Sciatic nerve (tissue), 2 donors: Measurements from ENCODE around the gene ZBTB11. TPM values are rescaled to one million over a fixed set of nuclear protein-coding genes. Genes with fewer than 3 reads are reported as not detected.
"Not testable (repeated sequence)": the region's sequence is repeated elsewhere in the genome, so short reads cannot be mapped to it uniquely, and the experiment has no call there.

Experiments used
- ATAC-seq: fragments of 200-7000 bp; cut with Tn5 transposase; one replicate; pipeline ENCODE4 v1.9.1; 2020; ENCODE audit warnings: mild to moderate bottlenecking, moderate library complexity
- DNase-seq: peaks from one replicate; pipeline ENCODE4 v3.0.0-alpha.2; 2020; ENCODE audit warnings: low spot score
- intact Hi-C: fragments of 100-400 bp; cut with DNase I; formaldehyde crosslinking; loops from one replicate; pipeline ENCODE4 v1.14.2; 2022
- total RNA-seq: library from RNA; stranded (reverse); fragmentation: NEBNext Ultra II Directional; extraction: Animal tissue kit (Norgen Biotek cat#: 25700); gene quantifications from one replicate; pipeline ENCODE4 v1.2.1, GENCODE V29; 2021
- donor health status: DM: no; HTN: no; CAD: no.
- donor health status: DM: no; HTN: no; CAD: no.

The ZBTB11 gene
- total RNA-seq, 1 donor from 2014 or later, result 23.2 TPM

DNA sequence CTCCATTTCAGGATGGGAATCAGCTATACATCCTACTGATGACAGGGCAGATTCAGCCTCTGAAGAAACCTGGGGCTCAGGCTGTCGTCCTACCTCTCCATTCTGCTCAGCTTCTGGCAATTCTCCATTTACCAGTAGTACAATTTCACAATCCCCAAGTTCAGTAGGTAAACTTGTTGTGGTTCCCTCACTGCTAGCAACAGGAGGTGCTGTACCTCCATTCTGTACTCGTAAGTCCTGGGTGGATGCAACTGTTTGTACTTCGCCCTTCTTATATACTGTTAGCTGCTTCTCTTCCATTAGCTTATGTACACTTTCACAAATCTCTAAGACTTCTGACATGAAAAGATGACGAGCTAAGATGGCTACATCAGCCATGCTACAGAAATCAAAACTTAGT, 11.6 kb downstream of the ZBTB11 start:
- intact Hi-C loops, result no loop called here
- no peak for ATAC-seq
- no peak for DNase-seq

- DNase-seq (no peak), ATAC-seq (no peak)
- intact Hi-C loops, result no loop called here
Observed at GRCh38 chr3:101660714-101661113, 16.2 kb downstream of the ZBTB11 start.

DNA sequence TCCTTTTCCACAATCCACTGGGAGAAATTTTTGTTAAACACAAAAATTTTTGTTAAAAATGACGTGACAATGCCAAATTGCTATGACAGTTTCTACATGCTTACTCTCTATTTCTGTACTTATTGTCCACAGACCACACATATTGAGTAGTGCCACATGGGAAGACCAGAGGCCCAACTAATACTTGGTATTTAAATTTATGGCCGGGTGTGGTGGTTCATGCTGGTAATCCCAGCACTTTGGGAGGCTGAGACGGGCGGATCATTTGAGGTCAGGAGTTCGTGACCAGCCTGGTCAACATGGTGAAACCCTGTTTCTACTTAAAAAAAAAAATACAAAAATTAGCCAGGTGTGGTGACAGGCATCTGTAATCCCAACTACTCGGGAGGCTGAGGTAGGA, 20.3 kb downstream of the ZBTB11 start:
- no peak for DNase-seq
- intact Hi-C loops, result no loop called here
- no peak for ATAC-seq

DNA sequence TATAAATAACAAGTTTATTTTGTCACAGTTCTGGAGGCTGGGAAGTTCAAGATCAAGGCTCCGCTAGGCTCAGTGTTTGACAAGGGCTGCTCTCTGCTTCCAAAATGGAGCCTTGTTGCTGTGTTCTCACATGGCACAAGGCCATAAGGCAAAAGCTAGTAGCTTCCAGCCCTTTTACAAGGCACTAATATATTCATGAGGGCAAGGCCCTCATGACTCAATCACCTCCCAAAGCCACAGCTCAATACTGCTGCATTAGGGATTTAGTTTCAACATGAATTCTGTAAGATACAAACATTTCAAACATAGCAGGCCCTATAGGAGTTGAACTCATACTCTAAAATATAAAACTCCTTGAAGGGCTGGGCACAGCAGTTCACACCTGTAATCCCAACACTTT, 30.2 kb downstream of the ZBTB11 start:
- intact Hi-C loops, result no loop called here
- ATAC-seq, result no peak
- DNase-seq, result no peak

- no peak for DNase-seq
- intact Hi-C loops, result no loop called here
- ATAC-seq, result no peak
Observed at GRCh38 chr3:101643861-101644613, 32.9 kb downstream of the ZBTB11 start.

DNA sequence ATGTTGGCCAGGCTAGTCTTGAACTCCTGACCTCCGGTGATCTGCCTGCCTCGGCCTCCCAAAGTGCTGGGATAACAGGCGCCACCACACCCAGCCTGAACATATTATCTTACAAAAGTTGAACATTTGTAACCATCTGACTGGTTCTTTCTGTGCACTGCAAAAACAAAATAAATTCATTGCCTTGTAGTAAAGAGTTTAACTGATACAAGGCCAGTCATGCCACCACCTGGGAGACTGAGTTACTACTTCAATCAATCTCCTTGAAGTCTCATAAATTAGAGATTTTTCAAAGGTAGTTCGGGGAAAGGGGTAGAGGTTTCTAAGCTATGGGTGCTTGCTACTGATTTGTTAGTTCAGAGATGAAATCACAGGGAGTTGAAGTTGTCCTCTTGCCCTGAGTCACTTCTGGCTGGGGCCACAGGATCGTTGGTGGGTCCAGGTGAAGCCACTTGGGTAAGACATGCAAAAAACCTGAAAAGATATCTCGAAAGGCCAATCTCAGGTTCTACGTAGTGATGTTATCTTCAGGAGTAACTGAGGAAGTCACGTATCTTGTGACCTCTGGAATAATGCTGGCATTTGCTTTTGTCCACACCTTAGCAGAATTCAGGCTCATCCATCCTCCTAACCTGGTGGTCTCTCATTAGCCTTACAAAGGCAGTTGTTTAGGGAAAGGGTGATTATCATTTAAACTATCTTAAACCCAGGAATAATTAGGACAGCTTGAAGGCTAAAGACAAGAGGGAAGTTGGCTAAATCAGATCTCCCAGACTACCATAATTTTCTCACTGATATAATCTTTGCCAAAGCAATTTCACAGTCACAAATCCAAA, 33.7 kb downstream of the ZBTB11 start:
- no peak for ATAC-seq
- intact Hi-C loops, result no loop called here
- no peak for DNase-seq

- no peak for DNase-seq
- intact Hi-C loops, result no loop called here
- ATAC-seq, result no peak
Observed at GRCh38 chr3:101642441-101642840, 34.5 kb downstream of the ZBTB11 start.

- ATAC-seq, intact Hi-C loops, DNase-seq: not testable (repeated sequence)
Observed at GRCh38 chr3:101641397-101642115, 35.4 kb downstream of the ZBTB11 start.

GRCh38 chr3:101640256-101640655, 36.7 kb downstream of the ZBTB11 start:
- intact Hi-C loops, result no loop called here
- ATAC-seq, result no peak

DNA sequence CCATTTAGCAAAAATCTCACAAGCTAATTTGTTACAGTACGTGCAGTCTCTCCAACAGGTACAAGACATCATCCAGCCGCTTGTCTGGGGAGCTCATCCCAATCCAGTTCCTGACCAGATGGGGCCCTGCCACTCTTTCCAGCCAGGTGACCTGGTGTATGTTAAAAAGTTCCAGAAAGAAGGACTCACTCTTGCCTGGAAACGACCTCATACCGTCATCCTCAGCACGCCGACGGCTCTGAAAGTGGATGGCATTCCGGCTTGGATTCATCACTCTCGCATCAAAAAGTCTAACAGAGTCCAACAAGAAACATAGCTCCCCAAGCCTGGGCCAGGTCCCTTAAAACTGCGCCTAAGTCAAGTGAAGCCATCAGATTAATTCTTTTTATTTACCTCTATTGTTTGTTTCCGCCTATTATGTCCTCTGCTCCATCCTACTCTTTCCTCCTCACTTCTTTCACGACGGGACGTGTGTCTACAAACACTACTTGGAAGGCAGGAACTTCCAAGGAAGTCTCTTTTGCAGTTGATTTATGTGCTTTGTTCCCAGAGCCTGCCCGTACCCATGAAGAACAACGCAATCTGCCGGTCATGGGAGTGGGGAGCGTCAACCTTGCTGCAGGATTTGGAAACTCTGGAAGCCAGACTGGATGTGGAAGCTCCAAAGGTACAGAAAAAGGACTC, 37.5 kb downstream of the ZBTB11 start:
- DNase-seq (no peak), ATAC-seq (no peak)
- intact Hi-C loops, result loop anchor here (5.0 kb wide), 1 partner anchor 407 kb away; no protein-coding TSS in a partner anchor

More at GRCh38 chr3:101640256-101640655, 36.7 kb downstream of the ZBTB11 start:
- DNase-seq, result no peak

GRCh38 chr3:101638261-101638745, 38.6 kb downstream of the ZBTB11 start:
- DNase-seq (no peak), ATAC-seq (no peak)
- intact Hi-C loops, result loop anchor here (5.0 kb wide), 1 partner anchor 406 kb away; no protein-coding TSS in a partner anchor

- DNase-seq (no peak), ATAC-seq (no peak)
- intact Hi-C loops, result loop anchor here (5.0 kb wide), 1 partner anchor 405 kb away; no protein-coding TSS in a partner anchor
Observed at GRCh38 chr3:101637451-101637850, 39.5 kb downstream of the ZBTB11 start.

GRCh38 chr3:101635954-101636798, 40.8 kb downstream of the ZBTB11 start:
- ATAC-seq, result peak; percentile 73
- peak; percentile 76 for DNase-seq
- intact Hi-C loops, result loop anchor here (5.0 kb wide), 1 partner anchor 404 kb away; no protein-coding TSS in a partner anchor

DNA sequence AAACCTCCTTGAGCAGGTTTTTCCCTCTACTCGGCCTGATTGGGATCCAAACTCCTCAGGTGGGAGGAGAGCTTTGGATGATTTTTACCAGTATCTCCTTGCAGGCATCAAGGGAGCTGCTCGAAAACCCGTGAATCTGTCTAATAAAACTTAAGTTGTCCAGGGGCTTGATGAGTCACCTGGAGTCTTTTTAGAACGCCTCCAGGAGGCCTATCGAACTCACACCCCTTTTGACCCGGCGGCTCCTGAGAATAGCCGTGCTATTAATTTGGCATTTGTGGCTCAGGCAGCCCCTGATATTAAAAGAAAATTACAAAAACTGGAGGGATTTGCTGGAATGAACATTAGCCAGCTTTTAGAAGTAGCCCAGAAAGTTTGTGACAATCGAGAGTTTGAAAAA, 41.6 kb downstream of the ZBTB11 start:
- intact Hi-C loops, result loop anchor here (5.0 kb wide), 1 partner anchor 403 kb away; no protein-coding TSS in a partner anchor
- no peak for ATAC-seq
- DNase-seq, result no peak

DNA sequence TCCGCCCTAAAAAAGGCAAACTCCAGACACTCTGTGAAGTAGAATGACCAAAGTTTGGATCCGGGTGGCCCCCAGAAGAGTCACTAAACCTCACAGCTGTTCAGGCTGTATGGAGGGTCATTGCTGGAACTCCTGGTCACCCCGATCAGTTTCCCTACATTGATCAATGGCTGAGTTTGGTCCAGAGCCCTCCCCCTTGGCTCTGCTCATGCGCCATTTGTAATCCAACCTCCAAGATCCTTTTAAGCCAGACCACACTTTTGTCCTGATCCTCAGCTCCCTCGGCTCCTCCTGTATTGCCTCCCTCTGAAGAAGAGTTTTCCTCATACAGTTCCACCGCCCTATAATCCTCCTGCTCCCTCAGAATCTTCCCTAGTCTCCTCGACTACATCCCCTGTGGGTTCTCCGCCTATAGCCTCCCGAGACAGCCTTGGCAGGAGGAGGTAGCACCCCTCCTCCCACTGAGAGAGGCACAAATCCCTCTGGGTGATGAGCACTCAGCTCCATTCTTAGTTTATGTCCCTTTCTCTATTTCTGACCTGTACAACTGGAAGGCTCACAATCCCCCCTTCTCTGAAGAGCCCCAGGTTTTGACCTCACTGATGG, 42.2 kb downstream of the ZBTB11 start:
- intact Hi-C loops, result loop anchor here (5.0 kb wide), 1 partner anchor 402 kb away; no protein-coding TSS in a partner anchor
- DNase-seq (no peak), ATAC-seq (no peak)

DNA sequence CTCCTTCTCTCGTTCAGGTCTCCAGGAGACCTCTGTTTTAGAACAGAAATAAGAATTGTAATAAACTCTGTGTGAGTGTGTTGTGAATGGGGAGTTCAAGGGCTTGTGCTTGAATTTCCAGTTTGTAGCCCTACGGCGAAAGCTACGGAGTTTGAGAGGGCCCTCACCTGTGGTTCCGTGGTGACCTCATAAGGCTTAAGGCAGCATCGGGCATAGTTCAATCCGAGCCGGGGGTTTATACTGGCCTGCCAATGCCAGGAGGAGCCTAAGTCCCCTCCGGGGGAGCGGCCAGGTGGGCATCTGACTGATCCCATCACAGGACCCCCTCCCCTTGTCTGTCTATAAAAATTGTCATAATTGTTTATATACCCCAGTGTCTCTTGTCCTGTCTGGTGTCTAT, 43.7 kb downstream of the ZBTB11 start:
- intact Hi-C loops, result no loop called here
- no peak for ATAC-seq

DNA sequence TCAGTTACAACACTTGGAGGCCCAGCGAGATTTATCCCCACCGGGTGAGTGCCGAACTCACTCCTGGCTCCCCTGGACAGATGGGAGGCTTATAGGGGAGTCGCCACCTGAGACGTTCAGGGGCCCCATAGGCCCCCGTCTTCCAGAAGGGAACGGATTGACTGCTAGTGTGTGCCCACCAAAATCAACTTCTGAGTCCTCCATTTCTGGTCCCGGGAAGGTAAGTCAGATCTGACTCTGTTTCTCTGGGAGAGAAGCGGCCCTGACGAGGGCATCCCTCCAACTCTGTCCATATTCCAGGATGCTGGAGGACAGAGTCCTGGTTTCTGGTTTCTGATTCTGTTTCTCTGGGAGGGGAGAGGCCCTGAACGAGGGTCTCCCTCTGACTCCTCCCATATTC, 44.3 kb downstream of the ZBTB11 start:
- intact Hi-C loops, result no loop called here
- DNase-seq, result no peak
- no peak for ATAC-seq

More for the DNA sequence above, 43.7 kb downstream of the ZBTB11 start:
- no peak for DNase-seq
